Occipital lobe (tissue), 2 donors: Measurements from ENCODE around the gene PKIB. TPM values are rescaled to one million over a fixed set of nuclear protein-coding genes. Genes with fewer than 3 reads are reported as not detected.
"Not testable (repeated sequence)": the region's sequence is repeated elsewhere in the genome, so short reads cannot be mapped to it uniquely, and the experiment has no call there.

Experiments used
- DNase-seq: peaks from one replicate; lab custom pipeline; 2025; lab: John Stamatoyannopoulos, UW
- total RNA-seq: library from RNA; depleted of rRNA; stranded (reverse); fragments of >200 nt; gene quantifications from one replicate; pipeline ENCODE4 v1.2.3, GENCODE V29; 2014

The PKIB gene, protein sequence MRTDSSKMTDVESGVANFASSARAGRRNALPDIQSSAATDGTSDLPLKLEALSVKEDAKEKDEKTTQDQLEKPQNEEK
- 1.7 TPM for total RNA-seq

DNA sequence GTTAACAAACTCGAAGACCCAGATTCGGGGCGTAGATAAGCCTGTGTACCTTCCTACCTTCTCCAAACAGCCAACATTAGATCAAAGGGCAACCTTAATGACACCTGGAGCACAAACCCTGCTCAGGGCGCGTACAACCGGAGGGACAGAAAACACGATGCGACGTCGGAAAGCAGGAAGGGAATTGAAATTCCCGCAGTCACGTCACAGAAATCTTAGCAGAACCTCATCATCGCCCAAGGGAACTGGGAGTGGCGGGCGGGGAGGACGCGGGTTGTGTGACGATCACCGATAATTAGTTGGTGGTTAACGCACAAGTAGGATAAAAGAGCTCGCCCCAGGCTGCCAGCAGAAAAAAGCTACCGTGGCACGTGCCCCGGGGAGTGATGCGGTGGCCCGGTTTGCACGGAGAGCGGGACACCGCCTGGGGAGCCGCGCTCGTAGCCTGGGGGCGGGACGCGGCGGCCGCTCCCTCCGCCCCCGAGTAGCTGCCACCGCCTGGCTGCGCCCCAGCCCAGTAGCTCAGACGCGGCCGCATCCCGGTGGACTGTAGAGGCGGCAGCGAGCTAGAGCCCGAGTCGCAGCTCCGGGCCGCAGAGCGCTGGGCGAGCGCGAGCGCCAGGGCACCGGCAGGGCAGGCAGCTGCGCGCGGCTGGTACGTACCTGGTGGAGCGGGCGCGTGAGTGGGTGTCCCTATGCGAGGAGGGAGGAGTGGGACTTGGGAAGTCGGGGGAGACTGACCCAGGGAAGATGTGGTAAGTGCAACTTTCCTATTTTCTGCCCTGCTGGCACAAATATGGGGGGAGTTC, at the start of gene PKIB:
Gene PKIB (plus strand): TSS at position 525 of the 809 bp plus-strand sequence. CDS start 107,390 bp downstream, outside the sequence.
- peak; percentile 48 for DNase-seq

DNA sequence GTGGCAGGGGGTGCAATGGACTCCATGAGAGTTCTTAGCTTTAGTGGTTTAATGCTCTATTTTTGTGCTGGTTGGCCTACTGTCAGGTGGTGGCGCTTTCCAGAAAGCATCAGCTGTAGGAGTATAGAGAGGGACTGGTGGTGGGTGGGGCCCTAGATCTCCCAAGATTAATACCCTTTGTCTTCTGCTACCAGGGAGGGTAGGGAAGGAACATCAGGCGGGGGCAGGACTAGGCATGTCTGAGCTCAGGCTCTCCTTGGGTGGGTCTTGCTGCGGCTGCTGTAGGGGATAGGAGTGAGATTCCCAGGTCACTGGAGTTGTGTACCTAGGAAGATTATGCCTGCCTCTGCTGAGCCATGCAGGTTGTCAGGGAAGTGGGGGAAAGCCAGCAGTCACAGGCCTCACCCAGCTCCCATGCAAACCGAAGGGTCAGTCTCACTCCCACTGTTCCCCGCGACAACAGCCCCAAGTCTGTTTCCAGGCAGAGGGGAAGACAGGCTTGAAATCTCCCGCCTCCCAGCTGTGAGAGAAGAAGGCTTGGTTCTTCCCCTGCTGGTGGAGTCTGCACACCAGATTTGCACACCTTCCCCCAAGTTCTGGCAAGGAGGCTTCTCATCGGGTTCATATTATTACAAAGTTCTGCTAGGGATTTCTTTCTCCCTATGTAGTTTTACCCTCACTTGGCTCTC, 46.7 kb upstream of the PKIB start:
- DNase-seq: no peak

DNA sequence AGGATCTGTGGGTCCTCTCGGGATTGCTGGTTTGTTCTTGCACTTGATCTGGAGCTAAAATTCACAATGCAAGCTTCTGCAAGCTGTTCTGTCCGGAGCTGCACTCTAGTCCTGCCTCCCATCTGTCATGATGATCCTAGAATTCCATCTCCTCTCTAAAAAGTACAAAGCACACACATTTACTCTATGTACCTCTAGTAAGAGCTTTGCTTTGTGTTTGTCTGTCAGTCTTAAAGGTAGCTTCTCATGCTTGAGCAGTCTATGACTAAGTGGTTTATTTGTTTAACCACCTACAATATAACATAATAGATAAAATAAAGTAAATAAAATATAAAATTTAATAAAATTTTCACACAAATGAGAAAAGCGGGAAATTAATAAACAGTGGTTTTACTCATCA, 46.0 kb upstream of the PKIB start:
- no peak for DNase-seq

DNA sequence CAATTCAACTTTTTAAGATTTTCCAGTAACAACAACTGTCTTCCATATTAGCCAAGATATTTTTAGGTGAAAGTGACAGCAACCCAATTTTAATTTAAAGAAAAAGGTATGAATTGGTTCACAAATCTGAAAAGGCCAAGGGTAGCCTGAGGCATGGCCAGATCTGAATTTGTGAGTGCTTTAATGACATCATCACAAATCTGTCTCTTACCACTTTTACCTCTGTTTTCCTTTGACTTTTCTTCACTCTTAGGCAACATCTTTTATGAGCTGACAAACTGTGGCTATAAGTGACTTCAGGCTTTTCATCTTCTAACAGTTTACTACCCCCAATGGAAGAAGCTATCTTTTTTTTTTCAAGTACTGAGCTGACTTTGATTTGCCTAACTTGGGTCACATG, 44.5 kb upstream of the PKIB start:
- DNase-seq: no peak

DNA sequence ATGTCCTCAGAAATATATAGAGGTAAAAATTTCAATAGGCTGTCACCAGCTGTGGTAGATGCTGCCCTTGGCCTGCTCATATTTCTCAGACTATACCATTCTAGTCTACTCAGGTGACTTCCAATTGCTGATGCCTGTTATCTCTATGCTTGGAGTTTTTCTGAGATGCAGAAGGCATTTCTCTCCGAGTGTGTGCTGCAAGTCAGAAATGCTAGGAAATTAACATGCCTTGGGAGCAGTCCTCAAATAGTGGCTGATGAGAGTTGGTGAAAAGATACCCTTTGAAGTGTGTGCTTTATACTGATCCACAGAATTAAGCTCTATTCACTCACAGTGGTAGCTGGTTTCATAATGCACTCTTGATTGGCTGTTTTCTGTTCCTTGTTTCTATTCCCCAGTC, 43.2 kb upstream of the PKIB start:
- DNase-seq: no peak

DNA sequence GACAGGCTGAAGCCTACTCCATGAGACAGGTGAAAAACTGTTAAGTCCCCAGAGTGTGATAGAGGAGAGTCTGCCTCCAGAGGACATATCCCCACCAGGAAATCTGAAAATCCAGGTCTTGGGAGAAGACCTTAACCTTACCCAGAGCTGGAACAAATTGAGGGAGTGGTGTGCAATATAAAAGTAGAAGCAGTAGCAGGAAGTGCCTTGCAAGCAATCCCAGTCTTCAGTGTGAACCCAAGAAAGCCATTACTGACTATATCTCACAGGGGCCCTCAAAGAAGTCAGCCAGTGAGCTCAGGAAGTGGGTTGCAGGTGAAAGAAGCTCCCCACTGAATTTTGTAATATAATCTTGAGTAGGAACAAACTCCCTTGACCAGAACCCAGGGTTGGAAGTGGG, 41.9 kb upstream of the PKIB start:
- no peak for DNase-seq

DNA sequence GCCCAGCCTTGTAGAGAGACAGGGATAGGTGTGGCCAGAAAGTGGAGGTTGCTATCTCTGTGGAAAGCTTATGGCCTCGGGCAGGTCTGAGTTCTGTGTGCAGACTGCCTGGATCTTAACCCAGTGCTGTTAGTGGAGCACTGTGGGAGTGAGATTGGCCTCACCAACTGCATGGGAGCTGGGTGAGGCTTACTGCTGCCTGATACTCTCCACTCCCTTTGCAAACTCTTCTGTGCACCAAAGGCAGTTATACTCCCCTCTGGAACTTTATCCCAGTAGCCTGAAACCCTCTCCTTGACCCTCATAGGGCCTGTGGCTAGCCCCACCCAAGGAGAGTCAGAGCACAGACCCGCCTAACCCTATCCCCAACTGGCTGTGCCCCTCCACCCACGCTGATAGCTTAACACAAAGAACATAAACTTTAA, 41.4 kb upstream of the PKIB start:
- no peak for DNase-seq

DNA sequence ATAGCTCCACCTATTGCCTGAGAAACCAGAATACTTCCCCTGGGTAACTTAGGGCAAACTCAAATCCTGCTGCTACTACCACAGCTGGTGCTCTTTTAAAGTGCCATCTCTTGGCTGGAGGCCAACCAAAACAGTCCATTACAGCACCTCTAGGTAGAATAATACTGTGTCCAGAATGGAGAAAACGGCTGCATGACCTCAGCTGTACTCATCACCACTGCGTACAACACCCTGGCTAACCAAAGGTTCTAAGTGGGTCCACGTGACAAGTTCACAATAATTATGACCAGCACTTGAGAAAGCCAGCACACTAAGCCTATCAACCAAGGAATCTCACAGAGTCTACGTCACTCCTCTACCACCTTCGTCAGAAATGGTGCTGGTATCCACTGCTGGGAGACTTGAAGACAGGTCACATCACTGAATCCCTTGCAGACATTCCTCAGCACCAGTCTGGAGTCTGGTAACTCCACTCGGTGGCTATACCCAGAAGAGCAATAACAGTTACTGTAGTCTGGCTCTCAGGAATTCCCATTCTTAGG, 40.9 kb upstream of the PKIB start:
- DNase-seq: no peak

DNA sequence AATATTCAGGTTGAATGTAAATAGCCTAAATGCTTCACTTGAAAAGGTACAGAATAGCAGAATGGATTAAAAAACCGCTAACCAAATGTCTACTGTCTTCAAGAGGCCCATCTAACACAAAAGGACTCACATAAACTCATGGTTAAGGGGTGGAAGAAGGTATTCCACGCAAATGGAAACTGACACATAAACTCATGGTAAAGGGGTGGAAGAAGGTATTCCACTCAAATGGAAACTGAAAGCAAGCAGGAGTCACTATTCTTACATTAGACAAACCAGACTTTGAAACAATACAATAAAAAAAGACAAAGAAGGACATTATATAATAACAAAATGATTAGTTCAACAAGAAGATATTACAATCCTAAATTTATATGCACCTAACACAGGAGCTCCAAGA, 38.3 kb upstream of the PKIB start:
- no peak for DNase-seq

DNA sequence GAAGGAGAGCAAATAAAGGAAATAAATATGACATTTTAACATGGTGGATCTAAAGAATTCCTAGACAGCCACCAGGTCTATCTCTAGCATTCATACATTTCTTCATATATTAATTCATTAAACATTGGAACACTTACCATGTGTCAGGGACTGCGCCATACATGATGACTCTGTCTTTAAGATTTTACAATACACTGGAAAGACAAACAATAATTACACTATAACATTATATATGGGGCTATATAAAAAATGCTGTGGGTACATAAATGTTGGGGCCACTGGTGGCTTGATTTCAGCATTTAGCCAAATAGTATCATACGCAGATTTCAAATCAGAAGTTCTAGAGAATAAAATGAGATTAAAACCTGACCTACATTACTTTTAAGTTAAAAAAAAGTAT, 33.3 kb upstream of the PKIB start:
- DNase-seq: no peak

DNA sequence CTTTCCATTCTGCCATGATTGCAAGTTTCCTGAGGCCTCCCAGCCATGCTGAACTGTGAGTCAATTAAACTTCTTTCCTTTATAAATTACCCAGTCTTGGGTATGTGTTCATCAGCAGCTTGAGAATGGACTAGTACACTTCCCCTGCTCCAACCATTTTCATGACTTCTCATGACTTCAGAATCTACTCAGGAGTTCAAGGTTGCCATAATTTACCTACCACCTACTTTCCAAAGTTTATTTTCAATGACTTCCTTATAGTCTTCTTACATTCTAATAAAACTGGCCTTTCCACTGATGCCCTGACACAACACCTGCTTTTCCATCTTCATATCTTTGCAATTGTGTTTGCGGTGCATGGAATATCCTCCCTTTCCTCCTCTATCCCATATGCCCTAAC, 31.2 kb upstream of the PKIB start:
- DNase-seq: no peak

DNA sequence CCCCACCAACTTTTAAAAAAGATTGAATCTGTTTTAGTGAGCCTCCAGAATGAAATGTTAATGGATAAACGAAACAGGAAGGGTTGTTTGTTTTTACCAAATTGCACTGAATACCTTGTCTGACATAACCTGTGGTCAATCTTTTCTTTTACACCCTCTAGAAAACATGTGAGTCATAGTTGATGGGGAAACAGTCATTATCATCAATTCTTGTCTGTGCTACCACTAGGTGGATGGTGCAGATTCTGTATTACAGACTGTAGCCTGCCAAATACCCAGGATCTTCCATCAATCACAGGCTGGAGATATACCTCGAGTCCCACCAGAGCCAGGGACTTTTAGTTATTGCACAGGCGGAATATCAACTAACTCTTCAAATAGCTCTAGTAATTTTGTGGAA, 29.5 kb upstream of the PKIB start:
- DNase-seq: no peak

DNA sequence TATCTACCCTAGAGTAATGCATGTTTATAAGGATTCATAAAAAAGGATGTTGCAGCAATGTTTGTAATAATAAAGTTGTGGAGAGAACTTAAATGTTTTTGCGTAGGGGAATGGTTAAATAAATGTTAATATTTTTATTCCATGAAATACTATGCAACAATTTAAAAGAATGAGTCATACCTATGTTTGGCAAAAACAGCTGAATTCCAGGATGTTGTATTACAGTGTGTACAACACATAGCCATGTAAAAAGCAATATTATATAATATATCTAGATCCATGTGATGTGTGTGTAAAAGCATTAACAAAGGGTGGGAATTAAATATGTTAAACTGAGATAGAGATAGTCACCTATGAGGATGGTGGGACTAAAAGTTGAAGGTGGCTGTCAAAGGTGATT, 21.1 kb upstream of the PKIB start:
- DNase-seq: no peak

DNA sequence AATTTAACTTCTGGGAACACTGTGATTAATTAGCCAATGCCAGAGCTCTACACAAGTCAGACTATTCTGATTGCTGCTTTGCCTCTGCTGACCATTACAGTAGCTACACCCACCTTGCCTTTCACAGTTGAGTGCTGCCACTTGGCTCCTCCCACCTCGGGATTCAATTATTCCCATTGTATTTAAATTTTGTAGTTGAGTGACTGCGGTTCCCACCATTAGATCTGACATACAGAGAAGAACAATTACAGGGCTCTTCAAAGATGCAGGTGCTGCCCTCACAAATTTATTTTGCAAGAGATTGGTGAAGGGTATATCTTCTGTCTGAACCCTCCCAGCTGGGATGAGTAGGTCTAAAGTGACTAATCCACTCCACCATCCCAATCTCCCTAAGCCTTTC, 11.9 kb upstream of the PKIB start:
- DNase-seq: not testable (repeated sequence)

DNA sequence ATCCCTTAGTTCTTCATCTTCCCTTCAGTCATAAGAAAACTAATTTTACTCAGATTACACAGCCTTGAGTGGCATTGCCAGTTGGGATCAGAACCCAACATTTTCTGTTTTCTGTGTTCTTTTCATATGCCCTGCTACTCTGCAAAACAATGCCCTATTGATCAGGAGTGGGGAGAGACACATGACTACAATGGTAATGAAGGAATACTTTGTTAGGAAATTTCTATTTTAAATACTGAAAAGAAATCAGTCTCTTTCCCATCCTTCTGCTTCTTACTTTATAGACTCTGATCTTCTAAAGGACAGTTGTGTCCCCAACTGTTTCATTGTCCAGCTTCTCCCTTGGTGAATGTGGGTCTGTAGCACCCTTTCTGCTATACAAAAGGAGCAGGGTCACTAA, 5.5 kb upstream of the PKIB start:
- DNase-seq: no peak

DNA sequence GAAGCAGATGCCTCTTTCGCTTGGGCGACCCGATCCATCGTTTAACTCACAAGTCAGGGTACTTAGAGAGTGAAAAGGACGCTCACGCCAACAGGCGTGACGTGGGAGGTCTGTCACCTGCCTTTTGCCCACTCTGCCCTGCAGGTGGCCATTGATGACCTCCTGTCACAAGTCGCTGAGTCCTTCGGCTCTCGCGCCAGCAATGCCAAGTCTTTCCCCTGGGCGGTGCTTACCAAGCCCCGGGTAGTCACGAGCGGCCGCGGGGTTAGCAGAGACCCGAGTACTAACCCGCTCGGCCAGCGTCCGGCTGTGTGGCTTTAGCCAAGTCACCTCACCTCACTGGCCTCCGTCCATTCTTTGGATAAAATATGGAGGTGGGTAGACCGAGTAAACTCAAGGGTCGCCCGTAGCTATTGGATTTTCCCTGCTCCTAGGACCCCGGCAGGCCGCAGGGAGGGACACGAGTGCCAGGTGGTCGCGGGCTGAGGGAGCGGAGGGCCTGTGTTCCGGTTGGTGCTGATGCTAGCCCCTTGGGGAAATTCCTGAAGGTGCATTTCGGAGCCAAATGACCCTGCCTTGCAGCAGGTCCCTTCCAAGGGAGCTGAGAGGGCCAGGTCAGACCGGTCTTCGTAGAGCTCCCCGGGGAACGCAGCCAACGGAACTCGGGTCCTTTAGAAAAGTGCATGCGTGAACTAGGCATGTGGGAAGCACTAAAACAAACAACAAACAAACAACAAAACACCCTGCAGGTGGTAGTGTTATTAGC, 668 bp downstream of the PKIB start:
- DNase-seq: no peak

DNA sequence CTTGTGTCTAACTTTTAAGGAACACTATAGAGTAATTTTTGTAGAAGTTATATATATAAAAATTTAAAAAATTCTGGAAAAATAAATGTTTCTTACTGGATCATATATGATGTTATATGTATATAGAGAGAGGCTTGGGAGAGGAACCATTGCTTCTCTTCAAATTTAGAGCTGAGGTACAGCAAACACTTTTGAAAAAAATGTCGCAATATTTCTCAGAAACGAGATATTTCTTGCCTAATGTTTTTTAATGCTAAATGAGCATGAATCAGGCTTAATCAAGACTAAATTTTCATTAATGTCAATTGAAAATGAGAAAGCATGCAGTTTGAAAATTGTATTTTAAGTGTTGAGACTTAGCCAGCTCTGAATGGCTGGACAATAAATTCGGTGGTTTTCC, 2.6 kb downstream of the PKIB start:
- no peak for DNase-seq

DNA sequence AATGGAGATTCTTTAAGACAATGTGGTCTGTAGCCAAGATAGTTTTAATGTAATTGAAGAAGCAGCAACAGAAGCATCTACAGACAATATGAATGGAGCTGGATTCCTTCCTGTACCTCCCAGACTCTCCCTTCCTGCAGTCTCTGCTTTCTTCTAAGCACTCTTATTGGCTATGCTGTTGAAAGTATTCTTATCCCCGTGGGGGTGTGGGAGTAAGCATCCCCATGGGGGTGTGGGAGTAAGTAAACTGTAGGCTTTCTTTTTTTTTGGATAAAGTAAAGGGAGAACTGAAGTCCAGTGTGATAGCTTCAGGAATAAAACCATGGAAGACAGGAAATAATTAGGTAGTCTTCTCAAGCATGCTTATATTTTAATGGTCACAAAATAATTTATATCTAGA, 4.1 kb downstream of the PKIB start:
- no peak for DNase-seq

DNA sequence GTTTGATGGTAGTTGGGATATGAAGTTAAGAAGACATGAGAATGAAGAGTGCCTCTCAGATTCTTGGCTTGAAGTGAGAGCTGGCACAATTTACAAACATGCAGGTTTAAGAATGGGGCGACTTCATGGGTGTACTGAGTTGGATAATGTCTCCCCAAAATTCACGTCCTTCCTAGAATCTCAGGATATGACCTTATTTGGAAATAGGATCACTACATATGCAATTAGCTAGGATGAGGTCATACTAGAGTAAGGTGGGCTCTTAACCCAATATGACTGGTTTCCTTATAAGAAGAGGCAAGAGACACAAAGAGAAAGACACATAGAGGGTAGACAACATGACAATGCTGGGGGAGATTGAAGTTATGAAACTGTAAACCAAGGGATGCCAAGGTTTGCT, 5.2 kb downstream of the PKIB start:
- no peak for DNase-seq

DNA sequence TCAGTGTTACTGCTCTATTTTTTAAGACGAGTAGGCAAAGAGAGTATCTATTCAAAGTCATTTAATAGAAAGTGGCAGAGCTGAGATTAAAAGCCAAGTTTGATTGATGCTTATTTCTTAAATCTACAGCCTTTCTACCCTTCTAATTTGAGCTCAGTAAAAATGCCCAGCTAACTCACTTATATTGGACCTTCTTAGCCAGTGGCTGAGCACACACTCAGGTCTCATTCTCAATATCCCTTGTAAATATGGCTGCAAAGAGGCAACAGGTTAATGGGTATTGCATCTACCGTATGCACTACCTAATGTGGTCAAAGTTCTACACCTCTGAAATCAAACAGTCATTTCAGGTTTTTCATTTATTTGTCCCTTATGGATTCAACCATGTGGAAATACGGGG, 6.7 kb downstream of the PKIB start:
- DNase-seq: no peak

DNA sequence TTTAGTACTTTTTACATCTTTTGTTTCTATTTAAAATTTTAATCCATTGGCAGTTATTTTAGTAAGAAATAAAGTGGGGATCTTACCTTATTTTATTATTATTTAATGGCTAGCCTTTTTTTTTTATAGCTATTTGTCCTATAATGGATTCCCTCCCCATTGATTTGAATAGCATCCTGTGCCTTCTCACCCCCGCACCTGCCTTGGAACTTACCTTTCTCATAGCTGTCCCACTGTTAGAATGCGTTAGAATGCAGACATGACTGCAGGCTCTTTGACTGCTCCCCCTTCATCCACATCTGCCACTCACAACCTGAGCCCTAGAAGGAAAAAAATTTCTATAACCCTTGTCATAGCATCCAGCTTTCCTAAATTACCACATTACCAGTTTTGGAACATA, 9.1 kb downstream of the PKIB start:
- no peak for DNase-seq

DNA sequence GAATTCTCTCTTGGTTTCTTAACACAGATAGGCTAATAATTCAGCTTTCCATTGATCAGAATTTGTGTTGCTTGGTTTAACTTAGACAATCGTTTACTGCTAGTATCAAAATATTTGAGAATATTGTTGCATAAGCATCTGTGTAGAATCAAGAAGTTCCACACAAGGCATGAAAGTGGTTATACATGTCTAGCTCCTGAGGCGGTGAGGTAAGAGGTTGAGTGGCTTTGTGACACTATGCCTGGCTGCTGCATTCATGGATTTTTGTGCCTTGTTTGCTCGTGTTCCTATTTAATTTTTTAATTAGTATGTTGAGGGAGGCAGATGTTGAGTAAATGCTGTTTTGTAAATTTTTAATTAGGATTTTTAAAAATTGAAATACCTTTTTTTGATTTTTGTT, 10.2 kb downstream of the PKIB start:
- no peak for DNase-seq
